Measurements from ENCODE around the gene STK39.

GRCh38 chr2:167980439-167980838, 267.0 kb downstream of the STK39 start:
- TF ChIP-seq, protein P1, sequence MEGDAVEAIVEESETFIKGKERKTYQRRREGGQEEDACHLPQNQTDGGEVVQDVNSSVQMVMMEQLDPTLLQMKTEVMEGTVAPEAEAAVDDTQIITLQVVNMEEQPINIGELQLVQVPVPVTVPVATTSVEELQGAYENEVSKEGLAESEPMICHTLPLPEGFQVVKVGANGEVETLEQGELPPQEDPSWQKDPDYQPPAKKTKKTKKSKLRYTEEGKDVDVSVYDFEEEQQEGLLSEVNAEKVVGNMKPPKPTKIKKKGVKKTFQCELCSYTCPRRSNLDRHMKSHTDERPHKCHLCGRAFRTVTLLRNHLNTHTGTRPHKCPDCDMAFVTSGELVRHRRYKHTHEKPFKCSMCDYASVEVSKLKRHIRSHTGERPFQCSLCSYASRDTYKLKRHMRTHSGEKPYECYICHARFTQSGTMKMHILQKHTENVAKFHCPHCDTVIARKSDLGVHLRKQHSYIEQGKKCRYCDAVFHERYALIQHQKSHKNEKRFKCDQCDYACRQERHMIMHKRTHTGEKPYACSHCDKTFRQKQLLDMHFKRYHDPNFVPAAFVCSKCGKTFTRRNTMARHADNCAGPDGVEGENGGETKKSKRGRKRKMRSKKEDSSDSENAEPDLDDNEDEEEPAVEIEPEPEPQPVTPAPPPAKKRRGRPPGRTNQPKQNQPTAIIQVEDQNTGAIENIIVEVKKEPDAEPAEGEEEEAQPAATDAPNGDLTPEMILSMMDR (optimal IDR thresholded peaks at IDR 0.05 in 1 of 3, IDR thresholded peaks at IDR 0.05 in 1 of 3, conservative IDR thresholded peaks at IDR 0.05 in 1 of 3; ENCODE audit: extremely low read depth in 1 of 3, insufficient read depth in 2 of 3, low read length in 3 of 3), result no peak
- TF ChIP-seq EZH2 (IDR thresholded peaks at IDR 0.05; ENCODE audit: low read length), result no peak
